Activated gamma-delta T cell treated with anti-CD3 and anti-CD28 coated beads, Interleukin-2, amount 50 U/mL, for 16 hours (primary cell): Measurements from ENCODE around the gene CD3G.
"Not testable (repeated sequence)": the region's sequence is repeated elsewhere in the genome, so short reads cannot be mapped to it uniquely, and the experiment has no call there.

ENCODE experiments used
- DNase-seq: peaks from one replicate; pipeline ENCODE4 v3.0.0-alpha.2; 2020; ENCODE audit warnings: low read depth

Gene CD3G

GRCh38 chr11:118380571-118380970 is 36.4 kb downstream of the CD3G start:
- no peak for DNase-seq

DNA sequence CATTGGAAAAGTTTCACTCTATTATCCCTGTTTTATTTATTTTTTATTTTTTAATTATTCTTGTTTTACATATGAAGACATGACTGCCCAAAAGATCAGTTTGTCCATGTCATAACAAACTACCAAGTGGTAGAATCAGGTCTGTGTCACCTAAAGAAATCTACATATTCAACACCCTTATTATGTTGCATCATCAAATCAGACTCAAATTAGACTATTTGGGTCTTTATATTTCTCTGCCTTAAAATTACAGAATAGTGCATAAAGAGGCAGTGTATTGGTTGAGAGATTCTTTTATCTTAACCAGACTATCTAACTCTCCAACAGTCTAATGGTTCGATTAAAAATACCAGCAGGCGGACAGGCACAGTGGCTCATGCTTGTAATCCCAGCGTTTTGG is 38.8 kb downstream of the CD3G start:
- DNase-seq = no peak

- no peak for DNase-seq
Observed at GRCh38 chr11:118383657-118384056, 39.5 kb downstream of the CD3G start.

DNA sequence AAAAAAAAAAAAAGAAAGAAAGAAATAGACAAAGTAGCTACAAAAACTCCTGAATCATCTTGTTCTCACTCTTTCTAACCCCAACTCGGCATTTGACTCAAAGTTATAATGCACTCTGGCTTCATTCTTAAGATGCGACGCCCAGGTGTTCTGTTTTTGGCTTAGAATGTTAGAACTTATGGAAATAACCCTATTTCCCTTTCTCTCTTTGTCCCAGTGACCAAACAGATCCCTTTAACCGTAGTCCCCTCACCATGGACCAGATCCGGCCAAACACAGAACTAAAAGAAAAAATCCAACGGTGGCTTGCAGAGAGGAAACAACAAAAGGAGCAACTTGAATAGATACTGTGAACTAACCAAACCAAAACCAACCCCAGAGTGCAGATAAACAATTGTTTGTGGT is 52.0 kb downstream of the CD3G start:
- no peak for DNase-seq

DNA sequence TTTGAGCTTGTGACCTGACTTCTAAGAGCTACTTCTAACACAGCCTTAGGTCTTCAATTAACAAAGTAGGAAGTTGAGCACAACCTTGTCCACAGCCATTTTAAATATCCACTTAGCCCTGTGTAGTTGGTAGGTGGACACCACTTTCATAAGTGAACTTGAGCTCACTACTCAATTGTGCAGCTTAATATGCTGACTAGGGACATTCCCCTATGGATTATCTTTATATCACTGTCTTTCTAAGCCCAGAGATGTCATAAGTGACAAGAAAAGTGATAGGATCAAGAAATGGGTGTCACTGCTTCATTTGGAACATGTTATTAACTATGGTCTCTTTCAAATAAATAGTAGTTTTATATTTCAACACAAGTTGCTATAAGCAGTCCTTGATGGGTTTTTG is 53.3 kb downstream of the CD3G start:
- no peak for DNase-seq

GRCh38 chr11:118398791-118399559 is 54.8 kb downstream of the CD3G start:
- DNase-seq = peak; percentile 24

DNA sequence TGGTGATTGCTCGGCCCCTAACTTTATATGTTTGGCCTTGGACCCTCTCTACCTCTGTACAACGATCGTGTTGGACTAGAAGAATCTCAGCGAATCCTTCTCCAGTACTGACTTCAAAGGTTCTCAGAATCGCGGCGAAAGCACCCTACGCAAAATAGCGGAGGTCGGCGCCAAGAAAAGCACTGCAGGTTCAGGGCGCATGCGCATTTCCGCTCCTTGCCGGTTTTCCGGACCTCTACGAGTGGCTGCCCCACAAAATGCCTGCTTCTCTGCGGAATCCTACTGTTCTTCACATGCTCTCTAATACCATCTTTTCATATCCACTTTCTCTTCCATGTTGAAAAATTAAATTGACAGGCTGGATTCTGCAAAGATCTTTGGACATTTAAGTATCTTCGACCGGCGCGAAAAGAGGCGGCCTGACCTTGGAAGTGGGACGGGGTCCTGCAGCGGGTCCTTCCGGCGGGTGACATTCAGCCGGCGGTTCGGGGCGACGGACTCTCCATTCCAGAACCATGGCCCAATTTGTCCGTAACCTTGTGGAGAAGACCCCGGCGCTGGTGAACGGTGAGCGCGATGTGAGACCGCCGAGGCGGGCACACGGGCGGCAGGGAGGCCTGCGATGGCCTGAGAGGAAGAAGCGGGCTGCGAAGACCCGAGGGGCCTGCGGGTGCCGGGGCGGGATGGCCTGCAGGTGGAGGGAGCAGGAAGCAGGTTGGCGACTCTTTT is 57.2 kb downstream of the CD3G start, which contains the start of gene ATP5MG:
ATP5MG (plus strand) TSS at position 456 of the 729 bp plus-strand sequence; CDS start at position 516, 60 bp downstream.
- DNase-seq = peak; percentile 87

DNA sequence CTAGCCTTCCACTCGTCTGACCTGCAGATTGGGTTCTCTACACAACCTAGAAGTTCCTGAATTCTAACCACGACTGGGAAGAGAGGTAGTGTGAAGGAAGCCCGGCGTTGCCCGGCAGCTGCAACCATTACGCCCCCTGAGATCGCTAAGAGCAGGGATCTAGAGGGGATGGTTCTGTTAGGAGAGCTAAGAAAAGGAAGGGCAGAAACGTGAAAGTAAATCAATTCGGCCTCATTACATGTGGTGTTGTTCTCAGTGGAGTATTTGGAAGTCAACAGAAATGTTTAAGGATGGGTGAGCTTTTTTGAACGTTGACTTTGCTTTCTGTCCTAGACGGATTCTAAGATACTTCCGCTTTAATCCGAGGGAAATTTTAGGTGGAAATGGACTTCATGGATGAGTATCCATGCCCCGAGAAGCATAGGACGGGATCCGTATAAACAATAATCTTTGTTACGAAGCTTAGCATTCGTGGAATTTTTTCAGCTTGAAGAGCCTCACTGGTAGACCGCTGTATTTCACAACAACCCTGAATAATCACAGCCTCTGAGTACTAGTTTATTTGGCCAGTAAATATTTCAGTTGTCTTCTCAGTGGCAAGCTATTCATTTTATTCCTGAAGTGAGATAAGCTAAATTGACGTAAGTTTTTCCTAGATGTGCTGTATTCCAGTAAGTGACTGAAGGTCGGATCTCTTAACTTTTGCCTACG is 57.9 kb downstream of the CD3G start:
- no peak for DNase-seq

GRCh38 chr11:118402594-118402993 is 58.5 kb downstream of the CD3G start:
- not testable (repeated sequence) for DNase-seq
